Calu3 (cell line): Measurements from ENCODE around the gene HDAC4. TPM values are rescaled to one million over a fixed set of nuclear protein-coding genes. Genes with fewer than 3 reads are reported as not detected.

ENCODE experiments used
- BruUV-seq: library from RNA; stranded (reverse); fragments of 400-500 nt; replicated peaks from 2 replicates; lab custom pipeline; 2021; lab: Mats Ljungman, UMichigan
- CTCF ChIA-PET: fragments of 300-600 bp; sonication (Branson Sonifier 250); formaldehyde crosslinking; loops from one replicate; lab custom pipeline; 2022; ENCODE audit warnings: antibody characterized with exemption; lab: Charles Lee
- DNase-seq: peaks from one replicate; pipeline ENCODE4 v3.0.0; 2022
- H3K27ac Mint-ChIP-seq: one replicate; pipeline ENCODE4 v1.8.0; 2022; ENCODE audit warnings: mixed read lengths; ENCODE audit not compliant: unreplicated experiment
- H3K27me3 Mint-ChIP-seq: one replicate; pipeline ENCODE4 v1.8.0; 2022; ENCODE audit warnings: mixed read lengths; ENCODE audit not compliant: unreplicated experiment
- H3K36me3 Mint-ChIP-seq: one replicate; pipeline ENCODE4 v1.8.0; 2022; ENCODE audit warnings: mild to moderate bottlenecking, moderate library complexity, mixed read lengths; ENCODE audit not compliant: insufficient read depth, unreplicated experiment
- H3K4me1 Mint-ChIP-seq: one replicate; pipeline ENCODE4 v1.8.0; 2022; ENCODE audit warnings: mild to moderate bottlenecking, low read depth, mixed read lengths; ENCODE audit not compliant: unreplicated experiment
- H3K4me3 Mint-ChIP-seq: one replicate; pipeline ENCODE4 v1.8.0; 2022; ENCODE audit warnings: mild to moderate bottlenecking, low read depth, moderate library complexity, mixed read lengths; ENCODE audit not compliant: unreplicated experiment
- H3K9me3 Mint-ChIP-seq: one replicate; pipeline ENCODE4 v1.8.0; 2022; ENCODE audit warnings: low read depth, mixed read lengths; ENCODE audit not compliant: unreplicated experiment
- CTCF ChIP-seq: fragments of 200-600 bp; IDR thresholded peaks from one replicate; pipeline ENCODE4 v1.8.0; 2022; ENCODE audit warnings: antibody characterized with exemption; ENCODE audit not compliant: unreplicated experiment
- intact Hi-C: fragments of 100-400 bp; cut with micrococcal nuclease; formaldehyde crosslinking; loops from one replicate; pipeline ENCODE4 v1.10.0; 2022; ENCODE audit not compliant: unreplicated experiment
- total RNA-seq: library from RNA; stranded (reverse); gene quantifications from 2 replicates; pipeline ENCODE4 v1.2.3, GENCODE V29; 2022

Gene HDAC4
- total RNA-seq, 1 experiment from 2014 or later = 39.6 TPM

GRCh38 chr2:239327536-239328350, 73.1 kb downstream of the HDAC4 start:
- no peak for DNase-seq
- TF ChIP-seq CTCF = no peak
- CTCF ChIA-PET = no interaction called here
- BruUV-seq = no TSS peak
- Mint-ChIP-seq H3K27ac (no peak overlapping the region), H3K4me1 (peaks cover 15% of the 10 kb centered on the region), H3K4me3 (no peak overlapping the region), H3K27me3 (no peaks in the 10 kb centered on the region), H3K36me3 (no peaks in the 10 kb centered on the region), H3K9me3 (no peaks in the 10 kb centered on the region)
- intact Hi-C loops = no loop called here

- H3K27ac Mint-ChIP-seq = no peak overlapping the region
- intact Hi-C loops = no loop called here
- H3K9me3 Mint-ChIP-seq = no peaks in the 10 kb centered on the region
- no peak for DNase-seq
- no peaks in the 10 kb centered on the region for H3K27me3 Mint-ChIP-seq
- no peaks in the 10 kb centered on the region for H3K36me3 Mint-ChIP-seq
- CTCF ChIA-PET = no interaction called here
- H3K4me1 Mint-ChIP-seq = peaks cover 20% of the 10 kb centered on the region
- no TSS peak for BruUV-seq
- no peak for TF ChIP-seq CTCF
- H3K4me3 Mint-ChIP-seq = no peak overlapping the region
Measured at GRCh38 chr2:239326831-239327535, 73.8 kb downstream of the HDAC4 start.

- DNase-seq = no peak
- no peak overlapping the region for H3K27ac Mint-ChIP-seq
- no peak for TF ChIP-seq CTCF
- H3K4me3 Mint-ChIP-seq = no peak overlapping the region
- H3K36me3 Mint-ChIP-seq = peaks cover under 1% of the 10 kb centered on the region
- CTCF ChIA-PET = no interaction called here
- H3K27me3 Mint-ChIP-seq = no peaks in the 10 kb centered on the region
- no peaks in the 10 kb centered on the region for H3K9me3 Mint-ChIP-seq
- BruUV-seq = no TSS peak
- intact Hi-C loops = no loop called here
- peaks cover 20% of the 10 kb centered on the region for H3K4me1 Mint-ChIP-seq
Measured at GRCh38 chr2:239324456-239324855, 76.4 kb downstream of the HDAC4 start.

- H3K4me1 Mint-ChIP-seq = peaks cover 31% of the 10 kb centered on the region
- intact Hi-C loops = no loop called here
- no peak overlapping the region for H3K27ac Mint-ChIP-seq
- no peaks in the 10 kb centered on the region for H3K27me3 Mint-ChIP-seq
- DNase-seq = no peak
- no peak for TF ChIP-seq CTCF
- peaks cover 6% of the 10 kb centered on the region for H3K36me3 Mint-ChIP-seq
- BruUV-seq = no TSS peak
- CTCF ChIA-PET = no interaction called here
- no peaks in the 10 kb centered on the region for H3K9me3 Mint-ChIP-seq
- H3K4me3 Mint-ChIP-seq = no peak overlapping the region
Measured at GRCh38 chr2:239323447-239323846, 77.4 kb downstream of the HDAC4 start.
